Loucy (cell line): ENCODE measurements around the gene SEC61B.

Source experiments
- EZH2phosphoT487 ChIP-seq: fragments of 200-600 bp; IDR thresholded peaks from 2 replicates; pipeline ENCODE4 v1.6.1; 2018; ENCODE audit warnings: antibody characterized with exemption, mild to moderate bottlenecking, moderate library complexity, borderline replicate concordance
- TF ChIP-seq, protein P1 (sequence below): fragments of 200-600 bp; sonication (generic); conservative IDR thresholded peaks from 2 replicates; pipeline ENCODE4 v1.5.1; 2014; ENCODE audit warnings: mild to moderate bottlenecking, antibody characterized with exemption, low read length

DNA sequence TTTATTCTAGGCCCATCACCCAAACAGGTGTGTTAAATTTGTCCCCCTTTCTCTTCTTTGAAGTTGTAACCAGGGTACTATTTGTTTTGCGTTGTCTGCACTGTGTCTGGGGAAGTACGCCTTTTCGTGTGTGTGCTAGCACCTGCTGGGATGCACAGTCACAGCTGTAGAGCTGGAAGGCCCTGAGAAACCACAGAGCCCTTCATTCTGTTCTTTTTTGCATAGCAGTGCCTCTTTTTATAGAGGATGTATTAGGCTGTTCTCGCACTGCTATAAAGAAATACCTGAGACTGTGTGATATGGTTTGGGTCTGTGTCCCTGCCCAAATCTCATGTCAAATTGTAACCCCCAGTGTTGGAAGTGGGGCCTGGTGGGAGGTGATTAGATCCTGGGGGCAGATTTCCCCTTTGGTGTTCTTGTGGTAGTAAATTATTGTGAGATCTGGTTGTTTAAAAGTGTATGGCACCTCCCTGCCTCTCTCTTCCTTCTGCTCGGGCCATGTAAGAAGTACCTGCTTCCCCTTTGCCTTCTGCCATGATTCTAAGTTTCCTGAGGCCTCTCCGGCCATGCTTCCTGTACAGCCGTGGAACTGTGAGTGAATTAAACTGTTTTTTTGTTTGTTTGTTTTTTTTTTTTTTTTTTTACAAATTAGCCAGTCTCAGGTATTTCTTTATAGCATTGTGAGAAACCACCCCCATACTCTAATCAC is 14.0 kb downstream of the SEC61B start:
- TF ChIP-seq, protein P1, sequence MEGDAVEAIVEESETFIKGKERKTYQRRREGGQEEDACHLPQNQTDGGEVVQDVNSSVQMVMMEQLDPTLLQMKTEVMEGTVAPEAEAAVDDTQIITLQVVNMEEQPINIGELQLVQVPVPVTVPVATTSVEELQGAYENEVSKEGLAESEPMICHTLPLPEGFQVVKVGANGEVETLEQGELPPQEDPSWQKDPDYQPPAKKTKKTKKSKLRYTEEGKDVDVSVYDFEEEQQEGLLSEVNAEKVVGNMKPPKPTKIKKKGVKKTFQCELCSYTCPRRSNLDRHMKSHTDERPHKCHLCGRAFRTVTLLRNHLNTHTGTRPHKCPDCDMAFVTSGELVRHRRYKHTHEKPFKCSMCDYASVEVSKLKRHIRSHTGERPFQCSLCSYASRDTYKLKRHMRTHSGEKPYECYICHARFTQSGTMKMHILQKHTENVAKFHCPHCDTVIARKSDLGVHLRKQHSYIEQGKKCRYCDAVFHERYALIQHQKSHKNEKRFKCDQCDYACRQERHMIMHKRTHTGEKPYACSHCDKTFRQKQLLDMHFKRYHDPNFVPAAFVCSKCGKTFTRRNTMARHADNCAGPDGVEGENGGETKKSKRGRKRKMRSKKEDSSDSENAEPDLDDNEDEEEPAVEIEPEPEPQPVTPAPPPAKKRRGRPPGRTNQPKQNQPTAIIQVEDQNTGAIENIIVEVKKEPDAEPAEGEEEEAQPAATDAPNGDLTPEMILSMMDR = no peak
- TF ChIP-seq EZH2phosphoT487 = no peak
